WTC11 (cell line): ENCODE data around the gene TMEM175. TPM values are rescaled to one million over a fixed set of nuclear protein-coding genes. Genes with fewer than 3 reads are reported as not detected.

Experiments used
- ATAC-seq: fragments of 200-7000 bp; cut with Tn5 transposase; 2 replicates; pipeline ENCODE4 v1.10.0; 2021; ENCODE audit warnings: mild to moderate bottlenecking, moderate library complexity
- CTCF ChIA-PET: fragments of 300-600 bp; sonication (Branson Sonifier 250); formaldehyde crosslinking; loops from one replicate; lab custom pipeline; 2021; ENCODE audit warnings: antibody characterized with exemption; lab: Charles Lee
- POLR2A ChIA-PET: fragments of 350-600 bp; sonication (Branson Sonifier 250); formaldehyde crosslinking; loops from one replicate; lab custom pipeline; 2021; ENCODE audit warnings: antibody characterized with exemption; lab: Charles Lee
- DNase-seq: peaks from one replicate; pipeline ENCODE4 v3.0.0; 2021; ENCODE audit warnings: low spot score
- H3K27ac Mint-ChIP-seq: 2 replicates; pipeline ENCODE4 v1.8.0; 2021; ENCODE audit warnings: mixed read lengths
- H3K27me3 Mint-ChIP-seq: 2 replicates; pipeline ENCODE4 v1.8.0; 2021; ENCODE audit warnings: low read depth, mild to moderate bottlenecking, moderate library complexity, mixed read lengths
- H3K36me3 Mint-ChIP-seq: 2 replicates; pipeline ENCODE4 v1.8.0; 2021; ENCODE audit warnings: mixed read lengths
- H3K4me1 Mint-ChIP-seq: 2 replicates; pipeline ENCODE4 v1.8.0; 2022; ENCODE audit warnings: mixed read lengths
- H3K4me3 Mint-ChIP-seq: 2 replicates; pipeline ENCODE4 v1.8.0; 2021; ENCODE audit warnings: mild to moderate bottlenecking, moderate library complexity, mixed read lengths
- H3K9me3 Mint-ChIP-seq: 2 replicates; pipeline ENCODE4 v1.8.0; 2021; ENCODE audit warnings: mixed read lengths
- ARID4B ChIP-seq: sonication (generic); formaldehyde crosslinking; IDR thresholded peaks from 2 replicates; pipeline ENCODE4 v1.8.0; 2023; ENCODE audit warnings: missing genetic modification reagents, mild to moderate bottlenecking, borderline replicate concordance
- ATF1 ChIP-seq: sonication (generic); formaldehyde crosslinking; IDR thresholded peaks from 2 replicates; pipeline ENCODE4 v1.8.1; 2023; ENCODE audit warnings: mild to moderate bottlenecking, moderate library complexity, missing genetic modification reagents
- EMX1 ChIP-seq: fragments of 250-450 bp; sonication (Bioruptor Pico); IDR thresholded peaks from 2 replicates; pipeline ENCODE4 v1.8.0; 2021; ENCODE audit warnings: mild to moderate bottlenecking
- JAZF1 ChIP-seq: fragments of 250-450 bp; sonication (Bioruptor Pico); IDR thresholded peaks from 2 replicates; pipeline ENCODE4 v1.9.0; 2021; ENCODE audit warnings: moderate library complexity, mild to moderate bottlenecking, inconsistent platforms
- JUN ChIP-seq: sonication (generic); formaldehyde crosslinking; IDR thresholded peaks from 2 replicates; pipeline ENCODE4 v1.8.0; 2023; ENCODE audit warnings: mild to moderate bottlenecking, missing genetic modification reagents
- KAT7 ChIP-seq: sonication (generic); formaldehyde crosslinking; IDR thresholded peaks from 2 replicates; pipeline ENCODE4 v1.8.1; 2023; ENCODE audit warnings: missing genetic modification reagents, mild to moderate bottlenecking, borderline replicate concordance
- NFATC4 ChIP-seq: fragments of 250-450 bp; sonication (Bioruptor Pico); IDR thresholded peaks from 2 replicates; pipeline ENCODE4 v1.9.0; 2021; ENCODE audit warnings: mild to moderate bottlenecking
- NFYB ChIP-seq: sonication (generic); formaldehyde crosslinking; conservative IDR thresholded peaks from 2 replicates; pipeline ENCODE4 v1.8.0; 2022; ENCODE audit warnings: low read depth, missing genetic modification reagents
- NR3C1 ChIP-seq: sonication (generic); formaldehyde crosslinking; conservative IDR thresholded peaks from 2 replicates; pipeline ENCODE4 v1.8.1; 2023; ENCODE audit warnings: low read depth, mild to moderate bottlenecking, missing genetic modification reagents
- PRDM15 ChIP-seq: sonication (generic); formaldehyde crosslinking; IDR thresholded peaks from 2 replicates; pipeline ENCODE4 v1.8.0; 2022; ENCODE audit warnings: missing genetic modification reagents
- SOX15 ChIP-seq: fragments of 250-450 bp; sonication (Bioruptor Pico); IDR thresholded peaks from 2 replicates; pipeline ENCODE4 v1.9.0; 2021; ENCODE audit warnings: mild to moderate bottlenecking
- SP1 ChIP-seq: sonication (generic); formaldehyde crosslinking; conservative IDR thresholded peaks from 2 replicates; pipeline ENCODE4 v1.8.1; 2022; ENCODE audit warnings: missing genetic modification reagents
- ZMAT4 ChIP-seq: fragments of 250-450 bp; sonication (Bioruptor Pico); IDR thresholded peaks from 2 replicates; pipeline ENCODE4 v1.9.0; 2021; ENCODE audit warnings: mild to moderate bottlenecking
- ZNF121 ChIP-seq: sonication (generic); formaldehyde crosslinking; IDR thresholded peaks from 2 replicates; pipeline ENCODE4 v1.8.0; 2023; ENCODE audit warnings: missing genetic modification reagents
- ZNF138 ChIP-seq: sonication (generic); formaldehyde crosslinking; conservative IDR thresholded peaks from 2 replicates; pipeline ENCODE4 v1.8.1; 2022; ENCODE audit warnings: mild to moderate bottlenecking, moderate library complexity, missing genetic modification reagents
- ZNF317 ChIP-seq: sonication (generic); formaldehyde crosslinking; IDR thresholded peaks from 2 replicates; pipeline ENCODE4 v1.8.1; 2023; ENCODE audit warnings: low read depth, mild to moderate bottlenecking, moderate library complexity, missing genetic modification reagents, borderline replicate concordance
- ZNF416 ChIP-seq: fragments of 250-450 bp; sonication (Bioruptor Pico); IDR thresholded peaks from 2 replicates; pipeline ENCODE4 v1.9.0; 2021; ENCODE audit warnings: mild to moderate bottlenecking, inconsistent platforms
- ZNF423 ChIP-seq: fragments of 250-450 bp; sonication (Bioruptor Pico); IDR thresholded peaks from 2 replicates; pipeline ENCODE4 v2.1.2; 2022; ENCODE audit warnings: mild to moderate bottlenecking, moderate library complexity
- ZNF512 ChIP-seq: sonication (generic); formaldehyde crosslinking; IDR thresholded peaks from 2 replicates; pipeline ENCODE4 v1.8.1; 2022; ENCODE audit warnings: missing genetic modification reagents, borderline replicate concordance
- ZNF532 ChIP-seq: fragments of 250-450 bp; sonication (Bioruptor Pico); IDR thresholded peaks from 2 replicates; pipeline ENCODE4 v1.9.0; 2021; ENCODE audit warnings: mild to moderate bottlenecking, borderline replicate concordance
- ZSCAN18 ChIP-seq: fragments of 250-450 bp; sonication (Bioruptor Pico); IDR thresholded peaks from 2 replicates; pipeline ENCODE4 v2.1.2; 2022; ENCODE audit warnings: mild to moderate bottlenecking, moderate library complexity
- total RNA-seq: library from RNA; stranded (reverse); gene quantifications from 3 replicates; pipeline ENCODE4 v1.2.3, GENCODE V29; 2021

The TMEM175 gene
- total RNA-seq, 1 experiment from 2014 or later = 9.2 TPM

- ChIA-PET CTCF (no interaction called here), POLR2A (no interaction called here)
- Mint-ChIP-seq H3K4me3 (no peak overlapping the region), H3K36me3 (peaks cover 10% of the 10 kb centered on the region), H3K27me3 (no peaks in the 10 kb centered on the region), H3K4me1 (peaks cover 5% of the 10 kb centered on the region), H3K9me3 (no peaks in the 10 kb centered on the region), H3K27ac (peak overlapping the region; percentile 30)
- no peak for TF ChIP-seq ZNF121 (CRISPR knock-in tag)
- no peak for TF ChIP-seq ZNF138
- TF ChIP-seq NFATC4 (CRISPR knock-in tag) = no peak
- TF ChIP-seq ATF1 (CRISPR knock-in tag) = no peak
- no peak for TF ChIP-seq NR3C1 (CRISPR knock-in tag)
- no peak for TF ChIP-seq NFYB (CRISPR knock-in tag)
- TF ChIP-seq ZNF416 (CRISPR knock-in tag) = no peak
- TF ChIP-seq EMX1 = no peak
- TF ChIP-seq ZMAT4 (CRISPR knock-in tag) = no peak
- no peak for TF ChIP-seq ZNF423 (CRISPR knock-in tag)
- no peak for TF ChIP-seq JAZF1
- TF ChIP-seq PRDM15 (CRISPR knock-in tag) = no peak
- no peak for TF ChIP-seq ARID4B (CRISPR knock-in tag)
- DNase-seq (no peak), ATAC-seq (no peak)
Measured at GRCh38 chr4:915041-915474, 17.2 kb upstream of the TMEM175 start.

GRCh38 chr4:915595-915994, 16.7 kb upstream of the TMEM175 start:
- H3K27ac Mint-ChIP-seq = no peak overlapping the region
- ChIA-PET CTCF (no interaction called here), POLR2A (no interaction called here)
- peaks cover 5% of the 10 kb centered on the region for H3K4me1 Mint-ChIP-seq
- H3K4me3 Mint-ChIP-seq = no peak overlapping the region
- ATAC-seq (no peak), DNase-seq (no peak)
- no peaks in the 10 kb centered on the region for H3K27me3 Mint-ChIP-seq
- no peaks in the 10 kb centered on the region for H3K9me3 Mint-ChIP-seq
- peaks cover 10% of the 10 kb centered on the region for H3K36me3 Mint-ChIP-seq
- no peak for TF ChIP-seq ZNF532
- TF ChIP-seq KAT7 (CRISPR knock-in tag) = no peak
- no peak for TF ChIP-seq ZNF317
- TF ChIP-seq SP1 (CRISPR knock-in tag) = no peak
- TF ChIP-seq ZNF121 (CRISPR knock-in tag) = no peak
- no peak for TF ChIP-seq JUN
- no peak for TF ChIP-seq SOX15 (CRISPR knock-in tag)
- no peak for TF ChIP-seq ZNF512
- TF ChIP-seq ZSCAN18 (CRISPR knock-in tag) = no peak
